T-cell (primary cell): ENCODE measurements around the gene EHBP1L1. TPM values are rescaled to one million over a fixed set of nuclear protein-coding genes. Genes with fewer than 3 reads are reported as not detected.
A peak's percentile ranks its signal among the peaks of the same experiment; 100 is the strongest.

ENCODE experiments used
- ATAC-seq, 4 experiments: fragments of 200-7000 bp in 3 of 4; fragments of 150-1000 bp in 1 of 4; cut with Tn5 transposase; replicated peaks in 1 of 4; 1 replicate in 3 of 4; 2 replicates in 1 of 4; pipeline ENCODE4 v1.10.0; 2021; ENCODE audit warnings: moderate library complexity in 3 of 4, mild to moderate bottlenecking in 2 of 4, moderate number of reproducible peaks in 1 of 4
- CTCF ChIA-PET, 2 donors: fragments of 300-600 bp; sonication (Branson Sonifier 250); formaldehyde crosslinking; loops; one replicate each; lab custom pipeline; 2022; ENCODE audit warnings: antibody characterized with exemption in 2 of 2; lab: Charles Lee
- POLR2A ChIA-PET, 2 donors: fragments of 300-600 bp; sonication (Branson Sonifier 250); formaldehyde crosslinking; loops; one replicate each; lab custom pipeline; 2022; ENCODE audit warnings: antibody characterized with exemption in 2 of 2; lab: Charles Lee
- DNase-seq, 35 experiments: peaks; one replicate each; pipeline versions ENCODE4 v3.0.0 to v3.0.0-alpha.2; 2013 to 2023
- H3K27ac ChIP-seq: one replicate; pipeline ENCODE4 v1.5.1; 2013; ENCODE audit warnings: low read length
- H3K27me3 ChIP-seq, 2 experiments: replicated peaks in 1 of 2; 1 replicate in 1 of 2; 2 replicates in 1 of 2; pipeline versions ENCODE4 v1.6.1 to v1.7.0; 2013; ENCODE audit warnings: low read length in 1 of 2, mixed read lengths in 1 of 2; ENCODE audit not compliant: control insufficient read depth in 2 of 2, insufficient read depth in 2 of 2; ENCODE audit errors: extremely low read depth in 1 of 2
- H3K36me3 ChIP-seq, 2 donors: 1 replicate in 1 of 2; 2 replicates in 1 of 2; pipeline versions ENCODE4 v1.6.1 to v1.7.0; 2013; ENCODE audit warnings: low read length in 1 of 2; ENCODE audit not compliant: control insufficient read depth in 2 of 2, insufficient read depth in 1 of 2; ENCODE audit errors: extremely low read depth in 1 of 2
- H3K4me1 ChIP-seq, 2 experiments: 1 replicate in 1 of 2; 2 replicates in 1 of 2; pipeline versions ENCODE4 v1.6.1 to v1.7.0; 2013; ENCODE audit warnings: low read length in 2 of 2, mixed read lengths in 1 of 2; ENCODE audit not compliant: insufficient read depth in 2 of 2, control insufficient read depth in 1 of 2; ENCODE audit errors: extremely low read depth in 1 of 2
- H3K4me3 ChIP-seq, 2 donors: 1 replicate in 1 of 2; 2 replicates in 1 of 2; pipeline versions ENCODE4 v1.5.1 to v1.7.0; 2013; ENCODE audit warnings: mild to moderate bottlenecking in 2 of 2, low read length in 1 of 2, moderate library complexity in 1 of 2; ENCODE audit not compliant: control insufficient read depth in 1 of 2; ENCODE audit errors: extremely low read depth in 1 of 2
- H3K9me3 ChIP-seq: 2 replicates; pipeline ENCODE4 v1.7.0; 2013
- H3K27ac Mint-ChIP-seq, 2 donors: one replicate each; pipeline ENCODE4 v1.8.0; 2020 to 2021; ENCODE audit warnings: mild to moderate bottlenecking in 2 of 2, mixed read lengths in 2 of 2
- H3K27me3 Mint-ChIP-seq, 2 donors: one replicate each; pipeline ENCODE4 v1.8.0; 2021 to 2022; ENCODE audit warnings: mixed read lengths in 2 of 2
- H3K36me3 Mint-ChIP-seq: one replicate; pipeline ENCODE4 v1.8.0; 2021; ENCODE audit warnings: mixed read lengths
- H3K4me1 Mint-ChIP-seq, 3 donors: one replicate each; pipeline ENCODE4 v1.8.0; 2020 to 2022; ENCODE audit warnings: mixed read lengths in 3 of 3, mild to moderate bottlenecking in 1 of 3
- H3K4me3 Mint-ChIP-seq, 3 donors: one replicate each; pipeline ENCODE4 v1.8.0; 2020 to 2022; ENCODE audit warnings: mild to moderate bottlenecking in 3 of 3, mixed read lengths in 3 of 3, moderate library complexity in 3 of 3
- H3K9me3 Mint-ChIP-seq, 3 donors: one replicate each; pipeline ENCODE4 v1.8.0; 2020 to 2022; ENCODE audit warnings: mixed read lengths in 3 of 3
- WGBS: methylation state at CpG from one replicate; pipeline ENCODE4 v1.1.5; 2013; ENCODE audit warnings: missing lambda C conversion rate; ENCODE audit not compliant: insufficient coverage; 5-methylcytosine and 5-hydroxymethylcytosine counted together
- total RNA-seq, 35 experiments: library from RNA in 6 of 35; stranded (reverse) in 6 of 35; fragments of 120-200 nt in 1 of 35; gene quantifications; one replicate each; pipeline versions ENCODE4 v1.2.1 to v1.2.4 and lab custom pipeline; 2013 to 2026

Gene EHBP1L1
- total RNA-seq (100 to 1,000 TPM; 115 to 170 (median 150) TPM), total RNA-seq (lab: John Stamatoyannopoulos, UW) (37.0 to 270 (median 187) reads per million in 29 experiments)
- 78.7 TPM for total RNA-seq (2013)

DNA sequence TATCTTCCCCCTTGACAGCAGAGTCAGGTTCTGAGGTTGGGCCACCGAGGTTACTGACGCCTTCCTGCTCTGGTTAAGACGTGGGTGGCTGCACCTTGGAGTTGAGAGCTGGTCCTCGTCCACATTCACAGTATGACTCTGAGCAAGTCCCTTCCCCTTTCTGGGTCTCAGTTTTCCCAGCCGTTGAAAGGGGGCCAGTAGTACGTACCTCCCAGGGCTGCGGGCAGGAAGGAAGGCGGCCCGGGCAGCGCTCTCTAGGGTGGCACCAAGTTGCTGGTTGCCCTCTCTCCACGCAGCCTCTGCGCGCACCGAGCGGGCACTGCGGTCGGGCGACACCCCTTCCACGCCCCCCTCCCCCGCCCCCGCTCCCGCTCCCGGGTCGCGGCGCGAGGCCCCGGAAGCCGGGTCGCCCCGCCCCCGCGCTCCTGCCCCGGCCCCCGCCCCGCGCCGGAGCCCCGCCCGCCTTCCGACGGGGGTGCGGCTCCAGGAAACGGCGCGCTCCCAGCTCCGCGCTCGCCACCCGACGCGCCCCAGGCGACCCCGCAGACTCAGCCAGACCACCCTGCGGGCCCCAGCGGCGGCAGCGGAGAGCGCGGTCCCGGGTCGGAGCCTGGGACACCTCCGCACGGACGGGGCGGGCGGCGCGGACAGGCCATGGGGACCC, at the start of gene EHBP1L1:
Gene EHBP1L1 (plus strand): TSS at position 486 of the 664 bp plus-strand sequence. CDS start 250 bp downstream, outside the sequence.
- CTCF ChIA-PET, result interaction anchor here (0.5 to 1.8 kb wide), 6 partner anchors 9 to 242 kb away, joined by 3 to 7 read pairs (median 4); partner anchors contain the start of gene PCNX3 (in 1 of the 2)
- Mint-ChIP-seq H3K4me1 (peaks cover 54 to 64% (median 58%) of the 10 kb centered on the region in 3 donors), H3K9me3 (no peaks in the 10 kb centered on the region), H3K27me3 (no peaks in the 10 kb centered on the region), H3K4me3 (peak within 1 kb of the TSS; percentile 87 to 98 (median 93)), H3K27ac (peak within 1 kb of the TSS; percentile 93 to 96), H3K36me3 (peaks cover 12% of the 10 kb centered on the region)
- peaks cover 10 to 22% of the 10 kb centered on the region in 2 donors for H3K36me3 ChIP-seq
- peak within 1 kb of the TSS; percentile 86 for H3K27ac ChIP-seq
- ATAC-seq (peak; percentile 43 to 54 (median 47)), DNase-seq (peak; percentile 51 to 87 (median 71))
- WGBS, result 0% methylated on average over 48 of the region's 69 CpGs
- peaks cover 31 to 75% of the 10 kb centered on the region in 2 experiments for H3K4me1 ChIP-seq
- H3K4me3 ChIP-seq, result peak within 1 kb of the TSS; percentile 78 to 79
- H3K9me3 ChIP-seq, result no peaks in the 10 kb centered on the region
- POLR2A ChIA-PET, result interaction anchor here (0.5 to 0.7 kb wide), 3 partner anchors 10 to 29 kb away, joined by 3 to 4 read pairs (median 3); no protein-coding TSS in a partner anchor
- no peaks in the 10 kb centered on the region for H3K27me3 ChIP-seq

DNA sequence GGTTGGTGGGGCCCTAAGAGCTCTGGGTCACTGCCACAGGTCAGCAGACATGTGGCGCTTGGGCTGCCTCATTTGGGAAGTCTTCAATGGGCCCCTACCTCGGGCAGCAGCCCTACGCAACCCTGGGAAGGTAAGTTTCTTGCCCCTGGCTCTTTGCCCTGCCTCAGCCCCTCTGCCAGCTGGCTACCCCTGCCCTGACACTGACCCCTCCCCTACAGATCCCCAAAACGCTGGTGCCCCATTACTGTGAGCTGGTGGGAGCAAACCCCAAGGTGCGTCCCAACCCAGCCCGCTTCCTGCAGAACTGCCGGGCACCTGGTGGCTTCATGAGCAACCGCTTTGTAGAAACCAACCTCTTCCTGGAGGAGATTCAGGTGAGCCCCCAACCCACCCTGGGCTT, 49.1 kb upstream of the EHBP1L1 start:
- DNase-seq (no peak), ATAC-seq (no peak)
- no peak overlapping the region for H3K27ac ChIP-seq
- ChIA-PET CTCF (no interaction called here), POLR2A (interaction anchor here in 1 of 2 donors (0.7 kb wide), 1 partner anchor 90 kb away, joined by 3 read pairs; no protein-coding TSS in a partner anchor)
- Mint-ChIP-seq H3K36me3 (peaks cover 27% of the 10 kb centered on the region), H3K4me1 (peaks cover 53 to 61% (median 57%) of the 10 kb centered on the region in 3 donors), H3K9me3 (no peaks in the 10 kb centered on the region), H3K27ac (peak overlapping the region in 1 of 2 donors; percentile 31), H3K27me3 (peaks cover 0 to 2% of the 10 kb centered on the region in 2 donors), H3K4me3 (peak overlapping the region; percentile 47 to 79 (median 73))
- H3K4me1 ChIP-seq, result peaks cover 40 to 61% of the 10 kb centered on the region in 2 experiments
- no peaks in the 10 kb centered on the region for H3K27me3 ChIP-seq
- no peaks in the 10 kb centered on the region for H3K9me3 ChIP-seq
- WGBS, result 94% methylated on average over 7 of the region's 8 CpGs
- no peak overlapping the region for H3K4me3 ChIP-seq
- H3K36me3 ChIP-seq, result peaks cover 13 to 43% of the 10 kb centered on the region in 2 donors

DNA sequence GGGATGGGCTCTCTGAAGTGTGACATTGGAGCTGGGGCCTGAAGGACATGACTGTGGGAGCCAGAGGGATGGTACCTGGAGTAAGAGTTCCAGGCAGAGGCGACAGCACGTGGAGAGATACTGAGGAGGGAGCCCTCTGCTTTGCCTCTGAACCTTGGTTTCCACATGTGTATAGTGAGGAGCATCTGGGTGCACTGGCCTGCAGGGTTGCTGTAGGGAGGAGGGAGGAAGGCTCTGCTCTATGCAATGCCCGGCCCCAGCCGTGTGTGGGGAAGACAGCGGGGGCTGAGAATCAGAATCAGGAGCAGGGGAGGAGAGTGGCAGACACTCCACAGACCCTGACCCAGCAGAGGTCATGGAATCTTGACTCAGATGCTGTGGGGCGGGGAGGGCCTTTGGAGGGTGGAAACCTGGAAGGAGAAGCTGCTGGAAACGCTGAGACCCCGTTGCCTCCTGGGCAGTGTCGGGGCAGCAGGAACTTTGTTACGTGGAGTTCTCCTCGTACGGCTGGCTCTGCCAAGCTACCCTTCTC, 47.0 kb upstream of the EHBP1L1 start:
- Mint-ChIP-seq H3K27ac (peak overlapping the region; percentile 9 to 49), H3K4me1 (peaks cover 32 to 43% (median 40%) of the 10 kb centered on the region in 3 donors), H3K4me3 (no peak overlapping the region), H3K9me3 (no peaks in the 10 kb centered on the region), H3K27me3 (peaks cover 0 to 2% of the 10 kb centered on the region in 2 donors), H3K36me3 (peaks cover 31% of the 10 kb centered on the region)
- Histone ChIP-seq H3K27ac (no peak overlapping the region), H3K4me1 (peaks cover 22 to 44% of the 10 kb centered on the region in 2 experiments), H3K27me3 (no peaks in the 10 kb centered on the region), H3K36me3 (peaks cover 17 to 57% of the 10 kb centered on the region in 2 donors), H3K4me3 (no peak overlapping the region), H3K9me3 (no peaks in the 10 kb centered on the region)
- DNase-seq (no peak), ATAC-seq (no peak)
- WGBS, result 97% methylated on average over 4 of the region's 12 CpGs
- POLR2A ChIA-PET, result no interaction called here
- CTCF ChIA-PET, result no interaction called here

GRCh38 chr11:65529475-65530156, 46.2 kb upstream of the EHBP1L1 start:
- Mint-ChIP-seq H3K4me3 (no peak overlapping the region), H3K36me3 (peaks cover 31% of the 10 kb centered on the region), H3K27me3 (no peaks in the 10 kb centered on the region), H3K27ac (peak overlapping the region; percentile 74), H3K4me1 (peaks cover 25 to 35% (median 32%) of the 10 kb centered on the region in 3 donors), H3K9me3 (no peaks in the 10 kb centered on the region)
- Histone ChIP-seq H3K36me3 (peaks cover 17 to 61% of the 10 kb centered on the region in 2 donors), H3K9me3 (no peaks in the 10 kb centered on the region), H3K4me1 (peaks cover 15 to 36% of the 10 kb centered on the region in 2 experiments), H3K4me3 (no peak overlapping the region), H3K27ac (peak overlapping the region; percentile 47), H3K27me3 (no peaks in the 10 kb centered on the region)
- ChIA-PET CTCF (interaction anchor here in 1 of 2 donors (0.5 kb wide), 1 partner anchor 379 kb away, joined by 3 read pairs; no protein-coding TSS in a partner anchor), POLR2A (interaction anchor here in 1 of 2 donors (0.5 kb wide), 1 partner anchor 37 kb away, joined by 8 read pairs; no protein-coding TSS in a partner anchor)
- no peak for DNase-seq
- 93% methylated on average over 4 of the region's 10 CpGs for WGBS
- ATAC-seq, result no peak

DNA sequence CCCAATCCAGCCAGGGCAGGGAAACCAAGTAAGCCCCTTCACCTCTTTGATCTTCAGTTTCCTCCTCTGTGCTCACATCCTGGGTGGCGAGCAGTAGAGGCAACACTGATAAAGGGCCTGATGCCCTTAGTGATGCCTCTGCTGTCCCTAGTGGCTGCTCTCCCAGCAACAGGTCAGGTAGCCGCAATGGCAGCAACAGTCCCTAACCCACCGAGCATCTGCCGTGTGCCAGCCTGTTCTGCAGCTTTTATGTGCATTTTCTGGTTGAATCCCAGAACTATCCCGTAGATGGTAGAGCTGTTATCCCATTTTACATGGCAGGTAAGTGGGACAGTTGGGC, 45.7 kb upstream of the EHBP1L1 start:
- no peaks in the 10 kb centered on the region for H3K27me3 Mint-ChIP-seq
- H3K4me1 Mint-ChIP-seq, result peaks cover 23 to 35% (median 32%) of the 10 kb centered on the region in 3 donors
- no peaks in the 10 kb centered on the region for H3K27me3 ChIP-seq
- H3K27ac Mint-ChIP-seq, result peak overlapping the region; percentile 74
- peaks cover 15 to 36% of the 10 kb centered on the region in 2 experiments for H3K4me1 ChIP-seq
- CTCF ChIA-PET, result no interaction called here
- WGBS, result 64% methylated on average over 5 of the region's 5 CpGs
- H3K27ac ChIP-seq, result peak overlapping the region; percentile 47
- peak in 9 of 35 experiments; percentile 26 to 60 (median 47) for DNase-seq
- peak; percentile 39 to 76 (median 56) for ATAC-seq
- peaks cover 31% of the 10 kb centered on the region for H3K36me3 Mint-ChIP-seq
- no peak overlapping the region for H3K4me3 Mint-ChIP-seq
- no peaks in the 10 kb centered on the region for H3K9me3 Mint-ChIP-seq
- no peak overlapping the region for H3K4me3 ChIP-seq
- POLR2A ChIA-PET, result interaction anchor here in 1 of 2 donors (0.5 kb wide), 1 partner anchor 36 kb away, joined by 8 read pairs; no protein-coding TSS in a partner anchor
- peaks cover 19 to 61% of the 10 kb centered on the region in 2 donors for H3K36me3 ChIP-seq
- H3K9me3 ChIP-seq, result no peaks in the 10 kb centered on the region
